GM19463 (cell line): Measurements from ENCODE around the gene TMPRSS4.

Experiments used
- ATAC-seq: cut with Tn5 transposase; IDR thresholded peaks from one replicate; pipeline ENCODE4 v1.9.1; 2021; ENCODE audit warnings: mild to moderate bottlenecking, moderate library complexity; ENCODE audit not compliant: unreplicated experiment

The TMPRSS4 gene

DNA sequence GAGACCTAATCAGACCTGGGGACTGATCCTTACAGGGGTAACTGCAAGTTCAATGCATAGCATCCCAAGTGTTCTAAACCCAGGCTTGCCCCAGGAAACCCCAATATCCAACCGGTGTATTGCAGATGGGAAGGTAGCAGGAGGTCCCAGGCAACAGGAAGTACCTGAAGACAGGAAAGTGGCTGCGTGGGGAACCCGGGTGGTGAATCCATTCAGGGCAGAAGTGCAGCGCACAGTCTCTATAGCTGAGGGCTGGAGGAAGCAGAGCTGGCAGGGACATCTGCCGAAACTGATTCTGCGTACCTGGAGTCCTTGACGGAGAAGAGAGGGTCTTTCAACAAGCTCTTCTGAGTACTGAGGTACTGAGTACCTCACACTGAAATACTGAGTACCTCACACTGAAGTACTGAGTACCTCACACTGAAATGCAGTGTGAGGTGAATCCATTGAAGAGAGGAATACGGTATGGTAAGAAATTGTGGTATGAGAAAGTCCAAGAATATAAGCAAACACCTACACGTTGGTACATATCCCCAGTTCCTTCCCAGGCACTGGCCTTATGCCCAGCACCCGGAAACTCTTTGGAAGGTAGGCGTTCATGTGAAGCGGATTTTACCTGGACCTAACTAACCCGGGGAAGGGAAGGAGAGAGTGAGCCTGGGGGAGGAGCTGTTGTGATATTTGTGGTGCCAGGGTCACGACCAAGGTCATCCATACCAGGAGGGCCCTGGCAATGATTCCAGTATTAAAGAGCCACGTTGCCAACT lies 55.7 kb downstream of the TMPRSS4 start:
- ATAC-seq: no peak

DNA sequence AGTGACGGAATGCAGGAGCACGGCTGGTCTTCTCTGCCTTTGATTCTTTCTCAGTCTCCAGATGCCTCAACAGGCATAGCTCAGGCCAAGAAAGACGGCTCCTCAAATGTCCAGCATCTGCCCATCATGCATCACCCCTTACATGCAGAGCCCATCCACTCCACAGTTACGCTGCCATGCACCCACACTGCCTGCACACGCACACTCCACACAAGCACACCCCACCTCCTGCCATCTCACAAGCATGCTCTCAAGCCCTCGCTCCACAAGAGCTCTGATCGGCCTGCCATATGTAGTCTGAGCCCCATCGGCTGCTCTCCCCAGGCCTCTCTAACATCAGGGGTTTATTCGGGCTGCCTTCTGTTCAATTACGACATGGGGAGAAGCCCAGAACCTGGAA lies 56.9 kb downstream of the TMPRSS4 start:
- ATAC-seq: no peak

DNA sequence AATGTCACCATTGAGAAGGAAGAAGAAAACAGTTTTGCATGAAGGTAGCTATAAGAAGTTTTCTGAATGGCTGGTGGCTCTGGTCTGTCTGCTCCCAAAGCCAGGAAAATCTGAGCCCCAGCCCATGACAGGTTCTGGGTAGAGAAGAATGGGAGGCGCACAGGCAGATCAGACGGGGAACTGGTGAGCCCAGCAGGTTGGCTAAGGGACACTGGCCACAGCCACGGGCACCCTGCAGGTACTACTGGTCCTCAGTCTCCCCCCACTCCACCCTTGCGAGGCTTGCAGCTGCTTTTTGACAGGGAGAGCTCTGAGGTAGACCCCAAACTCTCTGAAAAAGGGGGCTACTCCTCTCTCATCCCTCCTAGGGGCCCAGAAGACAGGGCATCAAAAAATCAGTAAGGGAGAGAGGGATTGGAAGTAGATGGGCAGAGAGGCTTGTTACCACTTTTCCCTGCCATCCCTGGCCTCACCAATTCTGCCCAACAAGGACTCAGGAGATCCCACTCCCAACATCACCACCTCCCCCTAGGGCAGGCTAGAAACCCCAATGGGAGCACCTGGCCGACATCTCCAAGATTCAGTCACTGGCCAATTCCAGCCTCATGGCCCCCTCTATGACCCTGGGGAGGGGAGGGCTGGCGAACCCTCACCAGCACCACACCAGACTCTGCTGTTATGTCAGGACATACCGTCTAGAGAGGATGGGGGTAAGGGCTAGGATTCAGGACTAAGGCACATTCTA lies 58.3 kb downstream of the TMPRSS4 start:
- ATAC-seq: no peak

DNA sequence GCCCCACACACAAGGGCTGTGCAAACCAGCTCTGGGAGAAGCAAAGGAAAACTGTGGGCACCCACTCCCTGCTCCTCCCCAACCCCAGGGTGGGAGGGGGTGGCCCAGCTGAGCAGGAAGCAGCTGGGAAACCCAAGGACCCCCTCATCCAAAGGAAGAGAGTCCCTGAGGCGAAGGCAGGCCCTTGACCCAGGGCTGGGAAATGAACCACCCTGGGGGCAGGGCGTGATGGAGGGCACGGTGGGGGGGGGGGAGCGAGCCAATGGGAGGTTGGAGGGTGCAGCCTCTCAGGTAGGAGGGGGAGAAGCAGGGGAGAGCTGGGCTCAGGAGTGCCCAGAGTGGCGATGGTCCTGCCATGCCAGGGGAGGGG lies 58.9 kb downstream of the TMPRSS4 start:
- ATAC-seq: no peak

DNA sequence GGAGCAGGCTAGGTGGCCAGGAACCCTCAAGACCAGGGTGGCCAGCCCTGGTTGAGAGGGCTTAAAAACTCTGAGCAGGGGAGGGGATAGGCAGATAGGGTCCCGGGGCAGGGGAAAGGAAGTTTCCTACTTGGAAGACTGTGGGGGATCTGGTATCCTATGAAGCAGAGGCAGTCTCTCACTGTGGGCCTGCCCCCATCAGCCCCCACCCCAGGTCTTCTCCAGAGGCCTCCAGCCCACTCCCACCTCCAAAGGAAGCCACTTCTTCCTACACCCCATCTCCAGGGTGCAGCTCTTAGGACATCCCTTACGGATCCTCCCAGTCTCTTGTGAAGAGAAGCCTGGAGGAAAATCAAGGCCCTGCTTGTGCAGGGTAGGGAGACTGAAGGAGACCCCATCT lies 59.5 kb downstream of the TMPRSS4 start:
- no peak for ATAC-seq

DNA sequence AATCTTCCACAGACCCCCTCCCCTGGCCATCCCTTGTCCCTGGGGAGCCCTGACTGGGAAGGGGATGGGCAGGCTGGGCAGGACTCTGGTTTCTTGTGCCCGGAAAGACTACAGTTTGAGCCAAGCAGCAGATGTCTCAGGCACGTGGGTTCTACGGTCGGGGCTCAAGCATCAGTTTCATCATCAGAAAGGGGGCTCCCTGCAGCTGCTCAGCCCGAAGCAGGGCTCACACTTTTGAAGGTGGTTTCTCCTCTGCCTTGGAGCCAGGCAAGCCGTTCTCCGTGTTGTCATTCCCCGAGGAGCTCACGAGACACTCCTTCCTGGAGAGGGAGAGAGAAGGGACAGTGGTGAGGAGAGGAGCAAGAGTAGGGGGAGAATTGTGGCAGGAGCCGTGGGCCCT lies 59.9 kb downstream of the TMPRSS4 start:
- ATAC-seq: no peak

DNA sequence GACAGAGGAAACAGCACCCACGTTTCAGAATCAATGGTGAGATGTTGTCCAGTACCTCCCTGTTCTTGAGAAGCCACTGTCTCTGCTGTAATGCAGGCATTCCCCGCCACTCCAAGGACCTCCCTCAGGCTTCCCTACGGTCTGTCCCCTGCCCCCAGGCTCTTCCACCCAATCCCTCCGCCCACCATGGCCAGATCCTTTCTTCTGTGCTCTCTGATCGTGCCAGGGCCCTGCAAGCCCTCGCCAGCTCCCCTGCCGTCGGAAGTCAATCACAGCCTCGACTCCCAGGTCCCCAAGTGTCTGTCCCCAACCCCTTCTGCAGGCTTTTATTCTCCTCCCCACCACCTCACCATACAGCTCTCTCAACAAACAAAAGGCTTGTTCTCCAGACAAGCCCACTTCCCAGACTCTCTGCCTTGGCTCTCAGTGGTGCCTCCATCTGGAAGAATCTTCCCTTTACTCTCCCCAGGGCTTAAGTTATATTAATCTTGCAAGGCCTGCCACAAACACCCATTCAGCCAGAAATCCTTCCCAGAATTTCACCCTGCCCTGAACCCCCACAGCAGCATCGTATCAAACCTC lies 62.1 kb downstream of the TMPRSS4 start:
- no peak for ATAC-seq

DNA sequence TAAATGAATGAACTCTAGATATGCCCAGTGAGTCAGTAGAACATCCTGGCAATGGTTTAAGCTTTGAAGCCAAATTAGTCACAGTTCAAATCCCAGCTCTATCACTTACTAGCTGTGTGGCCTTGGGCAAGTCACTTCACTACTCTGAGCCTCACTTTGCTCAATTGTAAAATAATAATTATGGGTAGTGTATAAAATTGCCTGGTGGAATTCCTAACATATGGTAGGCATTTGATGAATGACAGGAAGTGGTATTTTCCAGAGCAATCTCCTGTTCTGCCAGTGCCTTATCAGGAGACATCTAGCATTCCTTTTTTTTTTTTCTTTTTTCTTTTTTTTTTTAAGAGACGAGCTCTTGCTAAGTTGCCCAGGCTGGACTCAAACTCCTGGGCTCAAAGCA lies 62.7 kb downstream of the TMPRSS4 start:
- ATAC-seq: no peak

DNA sequence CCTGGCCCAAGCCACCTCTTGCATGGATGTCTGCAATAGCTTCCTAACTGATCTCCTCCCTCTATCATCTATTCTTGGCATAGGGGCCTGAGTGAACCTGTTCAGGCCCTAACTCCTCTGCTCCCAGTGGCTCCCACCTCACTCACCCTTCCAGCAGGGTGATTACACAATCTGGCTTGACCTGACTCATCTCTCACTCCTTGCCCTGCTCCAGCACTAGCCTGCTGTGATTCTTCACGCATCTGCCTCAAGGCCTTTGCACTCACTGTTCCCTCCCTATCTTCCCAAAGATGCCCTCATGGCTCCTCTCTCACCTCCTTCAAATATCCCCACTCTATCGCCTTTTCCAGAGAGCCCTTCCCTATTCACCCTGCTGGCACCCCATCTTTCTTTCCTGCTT lies 65.2 kb downstream of the TMPRSS4 start:
- no peak for ATAC-seq

DNA sequence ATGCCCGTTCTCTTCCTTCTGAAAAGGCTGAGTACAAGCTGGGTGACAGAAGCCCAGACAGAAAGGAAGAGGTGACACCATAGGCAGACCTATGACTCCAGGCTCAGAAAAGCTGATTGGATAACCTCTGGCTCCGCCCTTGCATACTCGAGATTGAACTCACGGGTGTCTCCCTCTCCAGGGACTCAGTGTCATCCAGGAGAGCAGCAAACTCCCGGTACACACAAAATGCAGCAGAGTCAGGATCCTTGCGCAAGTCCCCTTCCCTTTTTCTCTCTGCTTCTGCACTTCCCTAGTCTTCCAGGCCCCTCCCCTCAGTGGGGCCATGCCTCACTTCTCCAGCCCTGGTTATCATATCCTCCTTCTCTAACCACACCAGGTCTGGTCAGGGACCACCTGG lies 65.9 kb downstream of the TMPRSS4 start:
- ATAC-seq: no peak

DNA sequence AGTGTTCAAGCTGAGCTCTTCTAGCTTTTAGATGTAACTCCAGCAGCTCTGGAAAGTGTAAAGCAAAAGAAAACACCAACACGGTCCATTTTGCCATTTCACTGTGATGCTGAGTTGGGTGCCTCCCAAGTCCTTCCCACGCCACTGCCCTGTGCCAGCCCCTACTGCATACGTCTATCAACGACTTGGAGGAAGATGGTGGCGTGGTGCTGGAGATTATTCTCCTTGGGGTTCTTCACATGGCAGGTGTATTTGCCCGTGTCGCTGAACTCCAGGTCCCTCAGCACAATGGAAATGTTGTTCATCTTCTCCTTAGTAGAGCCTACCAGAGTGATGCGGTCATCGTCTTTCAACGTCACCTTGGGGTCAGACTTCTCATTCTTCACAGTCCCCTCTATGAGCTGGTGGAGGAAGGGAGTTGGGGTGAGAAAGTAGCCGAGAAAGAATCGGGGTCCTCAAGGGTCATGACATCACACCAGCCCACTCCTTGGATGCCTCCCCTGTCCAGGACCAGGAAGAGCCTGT lies 66.8 kb downstream of the TMPRSS4 start:
- ATAC-seq: no peak

DNA sequence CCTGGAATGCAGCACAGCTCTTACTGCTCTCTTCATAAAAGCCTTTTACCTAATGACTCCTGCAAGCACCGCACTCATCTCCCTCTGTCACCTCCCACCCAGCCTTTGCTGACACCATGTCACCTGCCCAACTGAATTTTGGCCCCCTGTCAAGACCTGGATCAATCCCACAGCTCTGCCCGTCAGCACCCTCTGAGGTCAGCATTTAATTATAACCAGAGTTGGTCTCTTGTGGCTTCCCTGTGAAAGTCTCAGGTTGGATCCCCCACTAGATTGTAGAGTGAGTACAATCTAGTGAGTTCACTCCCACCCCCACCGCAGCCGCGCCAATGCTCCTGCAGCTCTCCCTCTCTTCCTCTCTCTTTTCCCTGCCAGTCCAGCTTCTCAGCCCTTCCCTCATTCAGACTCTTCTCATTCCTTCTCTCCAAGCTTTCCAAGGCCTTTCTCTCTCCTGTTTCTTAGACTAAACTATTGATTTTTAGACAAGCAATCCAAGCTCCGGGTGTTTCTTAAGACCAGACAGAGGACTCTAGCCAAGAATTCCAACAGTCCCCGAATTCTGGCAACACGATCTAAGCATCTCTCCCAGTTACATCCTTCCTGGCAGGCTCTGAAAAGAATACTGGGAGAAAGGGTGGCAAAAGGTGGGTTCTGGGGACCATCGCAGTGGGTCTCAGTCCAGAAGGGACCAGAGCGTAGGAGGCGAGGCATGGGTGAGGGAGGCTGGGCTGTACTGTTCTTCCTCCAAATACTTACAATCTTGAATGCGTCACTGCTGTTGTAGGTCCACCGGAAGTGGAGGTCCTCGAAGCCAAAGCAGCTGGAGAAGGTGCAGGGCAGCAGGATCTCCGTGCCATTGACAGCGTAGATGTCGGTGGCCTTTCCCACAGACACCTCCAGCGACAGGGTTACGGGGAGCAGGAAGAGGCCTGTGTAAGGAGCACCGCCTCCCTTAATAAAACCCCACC lies 67.7 kb downstream of the TMPRSS4 start:
- ATAC-seq: no peak

DNA sequence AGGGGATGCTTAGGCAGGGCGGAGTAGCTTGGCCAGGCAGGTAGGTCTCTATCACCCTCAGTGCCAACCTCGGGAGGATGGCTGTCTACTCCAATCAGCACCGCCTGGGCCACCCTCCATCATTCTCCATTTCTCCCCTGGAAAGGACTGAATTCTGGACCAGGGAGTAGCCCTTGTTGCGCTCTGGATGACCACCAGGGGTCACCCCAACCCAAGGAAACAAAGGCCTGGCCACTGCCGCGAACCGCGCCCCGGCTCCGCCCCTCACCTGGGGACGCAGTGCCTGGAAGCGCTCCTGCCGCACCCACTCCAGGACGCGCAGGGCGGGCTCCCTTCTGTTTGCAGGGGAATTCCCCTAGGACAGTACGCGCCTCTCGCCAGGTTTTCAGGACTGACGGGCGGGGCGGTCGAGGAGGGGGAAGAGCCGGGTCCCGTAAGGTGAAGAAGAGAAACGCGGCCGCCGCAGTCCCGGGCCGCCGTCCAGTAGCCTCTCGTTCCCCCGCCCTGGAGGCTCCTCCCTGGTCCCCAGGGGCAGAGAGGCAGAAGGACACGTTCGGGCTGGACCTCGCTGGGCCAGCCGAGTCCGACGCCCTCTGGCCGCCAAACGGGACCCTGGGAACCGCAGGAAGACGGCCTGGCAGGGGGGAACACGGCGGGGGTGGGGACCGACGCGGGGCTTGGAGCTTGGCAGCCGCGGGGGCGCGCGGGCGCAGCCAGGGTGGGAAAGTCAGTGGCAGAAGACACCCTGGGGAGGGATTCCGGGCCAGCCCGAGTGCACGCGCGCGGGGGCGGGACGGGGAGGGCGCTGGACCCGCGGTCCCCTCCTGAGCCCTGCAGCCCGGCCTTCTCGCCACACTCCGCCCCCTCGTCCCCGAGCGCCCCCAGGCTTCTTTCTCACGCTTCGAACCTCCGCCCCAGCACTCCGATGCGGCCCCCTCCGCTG lies 68.7 kb downstream of the TMPRSS4 start:
- peak; percentile 86 for ATAC-seq

DNA sequence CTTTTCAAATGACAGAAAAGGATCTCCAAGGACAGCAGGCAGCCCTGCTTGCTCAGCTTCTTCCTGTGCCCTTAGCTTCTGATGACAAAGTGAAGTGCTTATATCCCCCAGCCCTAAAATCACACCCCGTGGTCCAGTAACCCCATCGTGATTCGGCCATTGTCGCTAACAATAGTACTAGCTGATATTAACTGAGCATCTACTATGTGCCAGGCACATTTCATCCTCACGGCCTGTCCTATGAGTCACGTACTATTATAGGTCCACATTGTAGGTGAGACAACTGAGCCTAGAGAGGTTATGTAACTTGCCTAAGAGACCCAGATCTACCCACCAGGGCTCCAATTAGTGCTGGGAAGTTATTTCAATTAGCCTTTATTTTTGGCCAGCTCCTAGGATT lies 69.7 kb downstream of the TMPRSS4 start:
- no peak for ATAC-seq

DNA sequence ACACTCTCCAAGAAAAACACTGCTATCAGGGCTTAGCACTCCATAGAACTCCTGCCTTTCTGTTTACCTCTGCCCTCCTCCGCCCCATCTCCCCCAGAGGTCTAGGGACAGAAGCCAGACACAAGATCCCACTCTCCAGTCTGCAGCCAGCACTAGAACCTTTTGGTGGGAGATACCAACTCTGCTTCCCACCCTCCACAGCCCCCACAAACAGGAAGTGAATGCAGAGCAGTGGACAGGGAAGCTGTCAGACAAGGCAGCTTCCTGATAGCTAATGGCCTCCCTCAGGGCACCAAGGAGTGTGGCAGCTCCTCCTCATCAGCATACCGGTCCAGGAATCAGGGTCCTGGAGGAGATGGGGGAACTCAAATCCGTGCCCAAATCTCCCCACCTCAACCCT lies 70.6 kb downstream of the TMPRSS4 start:
- ATAC-seq: no peak

DNA sequence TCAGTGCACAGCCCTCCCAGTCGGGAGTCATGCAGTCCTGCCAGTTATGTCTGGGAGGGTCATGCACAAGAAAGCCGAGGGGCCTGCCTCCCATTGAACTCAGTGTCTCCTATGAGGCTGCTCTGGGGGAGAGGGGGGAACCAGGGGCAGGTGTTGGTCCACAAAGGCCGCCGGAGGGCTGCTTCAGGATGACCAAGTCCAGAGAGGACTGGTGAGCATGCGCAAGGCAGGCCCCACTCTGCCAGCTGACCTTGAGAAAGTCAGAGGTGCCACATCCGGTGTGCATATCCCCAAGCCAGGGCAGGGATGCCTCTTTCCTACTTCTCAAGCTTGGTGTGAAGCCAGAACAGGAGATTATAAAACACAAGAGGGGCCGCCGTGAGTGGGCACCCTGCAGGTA lies 71.4 kb downstream of the TMPRSS4 start:
- ATAC-seq: no peak

DNA sequence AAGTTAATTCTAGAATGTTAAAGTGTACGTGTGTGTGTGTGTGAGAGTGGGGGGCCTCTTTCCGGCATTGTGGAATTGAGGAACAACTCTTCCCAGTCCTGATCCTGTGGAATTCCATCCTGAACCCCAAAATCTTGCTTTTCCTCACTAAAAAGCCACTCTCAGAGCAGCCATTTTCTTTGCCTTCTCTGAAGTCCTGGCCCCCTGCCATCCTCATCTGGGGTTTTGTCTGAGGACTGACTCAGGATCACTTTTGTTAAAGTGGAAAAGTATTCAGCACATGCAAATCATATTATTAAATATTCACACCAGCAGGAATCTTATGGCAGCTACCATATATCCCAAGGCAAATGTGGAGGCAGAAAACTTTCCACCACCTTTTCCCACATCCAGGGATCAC lies 72.0 kb downstream of the TMPRSS4 start:
- no peak for ATAC-seq

DNA sequence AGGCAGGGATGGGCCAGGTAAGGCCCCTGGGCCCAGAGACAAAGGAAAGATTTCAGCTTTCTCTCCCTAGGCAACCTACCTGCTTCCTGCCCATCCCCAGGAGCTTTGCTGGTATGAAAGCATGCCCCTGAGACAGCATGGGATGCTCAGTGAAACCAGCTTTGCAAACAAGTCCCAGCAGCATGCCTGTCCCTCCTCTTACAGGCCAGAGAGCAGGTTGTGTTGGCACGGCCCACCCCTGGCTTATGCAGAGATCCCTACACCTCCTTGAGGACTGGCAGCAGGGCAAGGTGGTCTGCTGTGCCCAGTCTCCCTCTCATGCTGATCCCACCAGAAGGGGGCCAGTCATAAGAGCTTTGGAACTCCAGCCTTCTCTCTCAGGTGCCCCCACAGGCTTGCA lies 72.6 kb downstream of the TMPRSS4 start:
- no peak for ATAC-seq

DNA sequence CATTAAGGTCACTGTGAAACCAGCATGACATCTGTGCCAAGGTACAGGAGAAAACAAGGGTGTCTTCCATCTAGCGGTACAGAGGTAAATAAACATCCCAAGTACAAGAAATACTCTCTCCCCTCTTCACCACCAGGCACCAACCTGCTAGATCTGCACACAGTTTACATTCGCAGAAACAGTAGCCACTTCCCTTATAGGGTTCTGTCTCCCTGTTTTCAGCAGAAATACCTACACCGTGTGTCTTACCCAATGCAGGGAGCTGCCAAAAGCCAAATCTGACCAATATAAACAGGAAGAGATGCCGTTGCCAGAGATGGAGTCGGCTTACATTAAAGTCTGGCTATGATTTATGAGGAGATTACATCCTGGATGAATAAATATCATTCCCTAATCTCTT lies 74.6 kb downstream of the TMPRSS4 start:
- ATAC-seq: no peak

DNA sequence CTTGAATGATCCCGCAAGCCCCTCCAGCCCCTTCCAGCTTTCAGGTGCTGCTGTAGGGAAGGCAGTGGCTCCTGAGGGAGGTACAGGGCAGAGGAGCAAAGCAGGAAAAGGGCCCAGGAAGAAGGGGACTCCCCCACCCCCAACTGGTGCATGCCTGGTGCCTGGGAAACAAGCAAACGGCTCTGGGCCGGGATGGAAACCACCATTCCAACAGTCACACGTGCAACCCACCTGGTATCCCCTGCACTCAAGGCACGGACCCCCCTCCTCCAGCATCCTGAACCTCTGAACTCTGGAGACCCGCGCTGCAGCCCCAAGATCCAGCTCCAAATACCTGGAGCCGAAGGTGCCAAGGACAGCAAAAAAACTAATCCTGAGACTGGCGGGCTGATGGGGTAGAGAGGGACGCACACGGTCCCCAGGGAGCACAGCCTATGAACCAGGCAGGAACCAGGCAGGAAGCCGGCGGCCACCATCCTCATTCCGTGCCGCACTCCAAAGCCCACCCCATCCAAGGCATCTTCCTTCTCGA lies 75.2 kb downstream of the TMPRSS4 start:
- ATAC-seq: no peak
